ENCODE data around the gene WFDC12.

The WFDC12 gene

DNA sequence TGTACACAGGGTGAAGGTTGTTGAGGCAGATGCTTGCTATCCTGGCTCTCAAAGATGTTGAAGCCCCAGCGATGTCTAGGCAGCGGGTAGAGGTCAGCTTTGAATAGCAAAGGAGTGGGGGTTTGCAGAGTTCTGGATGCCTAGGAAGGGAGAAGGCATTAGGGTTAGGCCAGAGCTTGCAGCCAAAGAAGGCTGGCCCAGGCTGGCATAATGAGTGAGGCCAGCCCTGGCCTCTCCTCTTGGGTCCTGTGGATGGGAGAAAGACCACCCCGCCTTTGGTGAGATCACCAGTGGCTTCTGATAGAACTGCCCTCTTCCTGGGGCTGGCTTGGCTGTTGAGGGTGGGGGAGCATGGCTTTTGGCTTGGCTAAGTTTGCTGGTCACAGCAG, 8.9 kb downstream of the WFDC12 start:
- no peak for DNase-seq (ENCODE audit: low read depth in 2 of 2)

GRCh38 chr20:45114465-45115385, 9.5 kb downstream of the WFDC12 start, which contains the start of gene WFDC5:
Gene WFDC5 (minus strand): TSS chr20:45115174. CDS start chr20:45115083, 91 bp downstream.
- DNase-seq (ENCODE audit: low read depth in 2 of 2): peak in 1 of 2 donors; percentile 6

- no peak for DNase-seq (ENCODE audit: low read depth in 2 of 2)
These were observed 10.4 kb downstream of the WFDC12 start for GRCh38 chr20:45113865-45114264.

DNA sequence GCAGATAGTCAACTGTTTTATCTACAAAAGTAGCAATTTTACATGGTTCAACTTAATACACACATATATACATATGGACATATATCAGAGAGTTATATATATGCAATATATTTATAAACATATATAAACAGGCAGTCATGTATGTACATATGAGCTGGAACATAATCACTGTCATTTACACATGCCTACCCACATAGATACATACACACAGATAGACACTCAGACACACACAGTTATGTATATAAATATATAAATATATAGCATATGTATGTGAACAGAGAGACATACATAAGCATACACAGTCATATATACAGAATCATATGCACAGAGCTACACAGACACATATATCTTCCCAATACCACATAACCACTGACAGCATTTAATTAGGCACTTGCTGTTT, 11.5 kb downstream of the WFDC12 start:
- DNase-seq (ENCODE audit: low read depth in 2 of 2): no peak

DNA sequence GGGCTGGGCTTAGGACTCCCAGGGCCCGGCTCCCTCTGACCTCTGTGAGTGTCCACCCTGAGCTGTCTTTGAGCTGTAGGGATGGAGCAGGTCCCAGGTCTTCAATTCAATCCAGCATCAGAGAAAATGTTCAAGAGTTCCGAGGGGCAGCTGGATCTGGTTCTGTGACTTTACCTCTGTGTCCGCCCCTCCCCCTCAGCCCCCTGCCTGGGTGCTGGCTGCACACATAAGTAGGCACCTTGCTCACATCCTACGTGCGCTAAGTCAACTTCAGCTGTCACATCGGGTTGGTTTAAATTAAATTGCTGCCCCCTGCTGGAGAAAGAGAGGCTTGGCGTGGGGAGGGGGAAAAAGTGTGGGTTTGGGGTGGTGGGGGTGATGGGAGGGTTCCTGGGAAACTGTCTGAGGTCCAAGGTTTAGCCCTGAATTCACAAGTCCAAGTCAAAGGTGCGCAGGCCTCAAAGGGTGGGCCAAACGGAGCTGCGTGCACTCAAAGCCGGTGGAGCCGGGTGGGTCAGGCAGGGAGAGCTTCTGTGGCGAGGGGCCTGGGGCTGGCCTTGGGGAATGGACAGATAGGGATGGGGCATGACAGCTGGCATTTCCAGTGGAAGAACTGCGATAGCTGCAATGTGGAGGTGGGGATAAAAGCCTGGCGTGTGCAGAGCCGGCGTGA, 12.3 kb downstream of the WFDC12 start:
- no peak for DNase-seq (ENCODE audit: low read depth in 2 of 2)

DNA sequence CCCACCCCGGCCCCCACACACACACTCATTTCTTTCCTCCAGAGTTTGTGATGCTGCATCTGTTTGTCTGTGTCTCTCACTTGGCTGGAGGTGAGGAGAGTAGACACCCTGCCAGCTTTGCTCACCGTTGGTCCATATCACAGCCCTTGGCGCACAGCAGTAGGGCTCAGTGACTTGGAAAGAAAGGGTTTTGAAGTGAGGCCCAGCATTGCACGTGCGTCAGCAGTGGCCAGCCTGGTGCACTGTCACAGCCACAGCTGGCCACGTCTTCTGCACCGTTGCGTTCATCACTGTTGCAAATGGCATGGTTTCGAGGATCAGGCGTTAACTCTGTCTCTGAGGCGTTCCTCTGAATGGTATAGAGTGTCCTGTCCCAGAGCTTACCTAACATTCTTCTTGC, 13.0 kb downstream of the WFDC12 start:
- DNase-seq (ENCODE audit: low read depth in 2 of 2): no peak

DNA sequence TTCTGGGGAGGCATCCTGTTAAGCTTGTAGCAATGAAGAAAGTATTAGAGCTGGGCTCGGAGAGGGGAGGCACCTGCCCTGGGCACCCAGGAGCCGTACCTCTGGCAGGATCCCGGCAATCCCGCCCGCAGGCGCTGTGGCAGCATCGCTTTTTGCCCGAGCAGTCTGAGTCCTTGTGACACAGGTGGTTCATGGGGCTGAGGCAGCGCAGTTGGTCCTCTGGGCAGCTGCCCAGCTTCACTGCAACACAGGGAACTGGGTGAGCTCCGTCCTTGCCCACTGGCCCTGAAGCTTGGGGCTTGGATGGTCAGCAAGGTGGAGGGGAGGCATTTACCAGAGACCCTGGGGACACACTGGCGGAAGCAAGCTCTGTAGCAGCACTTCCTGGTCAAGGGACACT, 14.0 kb downstream of the WFDC12 start:
- no peak for DNase-seq (ENCODE audit: low read depth in 2 of 2)

- no peak for DNase-seq (ENCODE audit: low read depth in 2 of 2)
These were observed 14.6 kb downstream of the WFDC12 start for GRCh38 chr20:45109634-45110033.

DNA sequence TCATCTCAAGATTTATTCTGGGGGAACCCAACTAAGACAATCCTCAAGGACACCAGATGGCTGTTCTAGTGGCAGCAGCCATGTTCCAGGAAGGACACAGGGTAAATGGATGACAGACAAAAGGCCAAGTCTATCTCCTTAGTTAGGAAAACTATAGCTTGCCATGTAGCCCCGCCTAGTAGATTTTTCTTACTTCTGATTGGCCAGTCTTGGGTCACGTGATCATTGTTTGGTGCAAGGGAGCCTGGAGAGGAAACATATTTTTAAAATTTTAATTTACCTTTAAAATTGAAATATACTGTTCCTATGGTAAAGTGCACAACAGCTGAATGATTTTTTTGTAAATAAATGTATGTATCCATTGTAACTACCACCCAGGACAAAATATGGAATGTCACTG, 18.9 kb downstream of the WFDC12 start:
- DNase-seq (ENCODE audit: low read depth in 2 of 2): no peak

GRCh38 chr20:45104786-45105185, 19.5 kb downstream of the WFDC12 start:
- no peak for DNase-seq (ENCODE audit: low read depth in 2 of 2)

- no peak for DNase-seq (ENCODE audit: low read depth in 2 of 2)
These were observed 21.2 kb downstream of the WFDC12 start for GRCh38 chr20:45103072-45103471.

DNA sequence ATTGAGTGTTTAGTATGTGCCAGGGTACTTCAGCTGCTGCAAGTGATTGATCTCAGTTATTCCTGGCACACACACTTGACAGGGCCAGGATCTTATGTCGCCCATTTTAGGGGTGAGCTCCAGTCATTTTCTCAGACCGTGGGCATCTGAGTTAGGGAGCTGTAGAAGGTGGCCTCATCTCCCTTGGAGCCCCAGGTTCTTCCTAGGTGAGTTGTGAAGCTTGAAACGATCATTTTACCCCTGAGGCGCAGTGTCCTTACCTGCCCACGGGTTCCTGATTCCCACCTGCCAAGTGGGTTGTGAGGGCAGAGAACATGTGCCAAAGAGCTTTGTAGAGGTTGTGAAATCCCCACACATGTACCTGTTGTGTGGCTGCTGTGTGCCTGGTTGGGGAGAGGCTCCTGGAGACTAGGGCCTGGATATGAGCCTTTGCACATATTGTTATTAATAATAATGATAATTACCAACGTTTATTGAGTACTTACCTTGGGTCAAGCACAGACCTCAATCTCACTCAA, 22.9 kb downstream of the WFDC12 start:
- no peak for DNase-seq (ENCODE audit: low read depth in 2 of 2)

GRCh38 chr20:45100563-45101245, 23.6 kb downstream of the WFDC12 start, which contains the start of gene KCNS1:
Gene KCNS1 (minus strand): TSS chr20:45101127. CDS start chr20:45099236, 1,891 bp downstream.
- DNase-seq (ENCODE audit: low read depth in 2 of 2): no peak

DNA sequence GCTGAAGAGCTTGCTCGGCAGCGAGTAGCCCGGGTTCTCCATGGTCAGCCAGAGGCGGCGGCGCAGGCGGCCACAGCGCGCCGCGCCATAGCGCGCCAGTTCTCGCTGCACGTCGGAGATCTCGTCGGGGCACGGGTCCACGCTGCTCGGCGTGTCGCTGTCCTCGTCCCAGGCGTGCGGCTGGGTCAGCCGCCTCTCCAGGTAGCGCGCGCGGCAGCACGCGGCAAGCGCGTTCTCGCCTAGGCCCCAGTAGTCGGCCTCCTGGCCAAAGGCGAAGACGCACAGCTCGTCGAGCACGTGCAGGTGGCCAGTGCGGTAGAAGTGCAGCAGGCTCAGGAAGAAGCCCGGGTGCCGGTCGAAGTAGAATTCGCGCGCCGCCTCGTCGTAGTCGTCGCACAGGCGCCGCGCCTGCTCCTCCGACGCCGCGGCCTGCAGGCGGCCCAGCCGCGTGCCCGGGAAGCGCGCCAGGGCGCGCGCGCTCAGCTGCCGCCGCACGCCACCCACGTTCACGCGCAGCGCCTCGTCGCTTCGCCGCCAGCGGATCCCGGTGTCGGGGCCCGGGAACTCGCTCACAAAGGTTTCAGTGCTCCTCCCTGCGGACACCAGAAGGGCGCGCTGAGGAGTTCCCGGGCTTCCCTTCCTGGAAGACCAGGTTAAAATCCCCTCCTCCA, 26.0 kb downstream of the WFDC12 start:
- DNase-seq (ENCODE audit: low read depth in 2 of 2): no peak

DNA sequence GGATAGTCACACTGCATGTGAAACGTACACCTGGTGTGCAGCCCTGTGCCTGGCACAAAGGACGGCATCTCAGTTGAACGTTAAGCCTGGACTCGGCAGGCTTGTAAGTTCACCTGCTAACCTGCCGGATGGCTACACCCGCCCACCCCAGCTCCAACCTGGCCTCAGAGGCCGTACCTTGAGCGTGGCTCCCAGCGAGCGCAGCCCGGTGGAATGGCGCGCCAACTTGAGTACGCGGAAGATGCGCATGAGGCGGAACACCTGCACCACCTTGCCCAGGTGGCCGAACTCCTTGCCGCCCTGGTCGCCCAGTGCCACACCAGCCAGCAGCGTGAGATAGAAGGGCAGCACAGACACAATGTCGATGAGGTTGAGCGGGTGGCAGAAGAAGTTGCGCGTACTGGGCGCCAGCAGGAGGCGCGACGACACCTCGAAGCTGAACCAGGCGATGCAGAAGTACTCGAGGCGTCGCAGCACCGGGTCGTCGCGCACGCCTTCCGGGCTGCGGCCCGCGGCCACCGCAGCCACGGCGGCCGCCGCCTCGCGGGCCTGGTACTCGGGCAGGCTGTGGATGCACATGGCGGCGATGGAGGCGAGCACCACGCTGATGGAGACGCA, 26.7 kb downstream of the WFDC12 start:
- peak; percentile 38 to 43 for DNase-seq (ENCODE audit: low read depth in 2 of 2)

GRCh38 chr20:45096781-45097180, 27.5 kb downstream of the WFDC12 start:
- no peak for DNase-seq (ENCODE audit: low read depth in 2 of 2)

DNA sequence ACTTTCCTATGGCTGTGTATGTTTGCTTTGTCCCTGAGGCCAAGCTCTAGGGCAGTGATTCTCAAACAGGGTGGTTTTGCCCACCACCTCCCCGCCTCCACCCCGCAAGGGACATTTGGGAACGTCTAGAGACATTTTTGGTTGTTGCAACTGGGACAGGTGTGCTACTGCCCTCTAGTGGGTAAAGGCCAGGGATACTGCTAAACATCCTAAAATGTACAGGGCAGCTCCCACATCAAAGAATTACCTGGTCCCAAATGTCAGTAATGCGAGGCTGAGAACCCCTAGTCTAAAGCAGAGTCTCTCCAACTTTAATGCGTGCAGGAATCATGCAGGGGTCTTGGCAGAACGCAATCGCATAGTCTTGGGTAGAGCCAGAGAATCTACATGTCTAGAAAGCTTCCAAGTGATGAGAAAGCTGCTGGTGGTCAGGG, 28.4 kb downstream of the WFDC12 start:
- DNase-seq (ENCODE audit: low read depth in 2 of 2): peak; percentile 25 to 30

GRCh38 chr20:45094864-45095574, 29.2 kb downstream of the WFDC12 start:
- no peak for DNase-seq (ENCODE audit: low read depth in 2 of 2)

DNA sequence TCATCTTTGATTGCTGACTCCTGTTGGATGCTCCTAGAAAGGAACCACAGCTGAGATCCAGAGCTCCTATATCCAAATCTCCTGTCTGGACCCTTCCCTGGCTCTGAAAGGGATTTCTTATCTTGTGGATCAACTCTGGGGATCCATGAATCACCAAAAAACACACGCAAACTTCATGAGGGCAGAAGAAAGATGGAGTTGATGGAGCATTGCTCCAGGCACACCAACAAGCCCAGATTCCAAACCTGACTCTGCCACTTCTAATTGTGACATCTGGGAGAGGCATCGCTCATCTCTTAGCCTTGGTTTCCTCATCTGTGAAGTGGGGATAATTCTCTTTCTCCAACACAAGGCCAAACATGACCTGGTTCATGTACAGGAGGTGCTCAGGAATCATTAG, 30.1 kb downstream of the WFDC12 start:
- DNase-seq (ENCODE audit: low read depth in 2 of 2): no peak

- no peak for DNase-seq (ENCODE audit: low read depth in 2 of 2)
These were observed 31.4 kb downstream of the WFDC12 start for GRCh38 chr20:45092898-45093297.

Data from stimulated activated CD8-positive, alpha-beta memory T cell treated with anti-CD3 and anti-CD28 coated beads, Interleukin-15, amount 100 ng/mL, for 48 hours (primary cell).